PC-3 (cell line): ENCODE data around the gene RANBP3L. TPM values are rescaled to one million over a fixed set of nuclear protein-coding genes. Genes with fewer than 3 reads are reported as not detected.

Source experiments
- ATAC-seq: fragments of 200-7000 bp; cut with Tn5 transposase; 2 replicates; pipeline ENCODE4 v1.9.1; 2020; ENCODE audit warnings: mild to moderate bottlenecking, moderate library complexity
- BruUV-seq: library from RNA; stranded (reverse); fragments of 400-500 nt; replicated peaks from 2 replicates; lab custom pipeline; 2021; lab: Mats Ljungman, UMichigan
- CTCF ChIA-PET: fragments of 300-600 bp; sonication (Branson Sonifier 250); formaldehyde crosslinking; loops from one replicate; lab custom pipeline; 2022; ENCODE audit warnings: antibody characterized with exemption; lab: Charles Lee
- POLR2A ChIA-PET: fragments of 300-600 bp; sonication (Branson Sonifier 250); formaldehyde crosslinking; loops from one replicate; lab custom pipeline; 2022; ENCODE audit warnings: antibody characterized with exemption; ENCODE audit not compliant: unreplicated experiment; lab: Charles Lee
- DNase-seq: peaks from one replicate; pipeline ENCODE4 v3.0.0-alpha.2; 2015
- H2AFZ ChIP-seq: fragments of 300-600 bp; sonication (generic); 2 replicates; pipeline ENCODE4 v1.6.0; 2016; ENCODE audit warnings: antibody characterized with exemption, low read length
- H3F3A ChIP-seq: fragments of 300-600 bp; sonication (generic); one replicate; pipeline ENCODE4 v1.6.0; 2017; ENCODE audit warnings: antibody characterized with exemption, low read length, control low read depth, mild to moderate bottlenecking; ENCODE audit not compliant: unreplicated experiment
- H3K27ac ChIP-seq: fragments of 300-600 bp; sonication (generic); 2 replicates; pipeline ENCODE4 v1.5.1; 2016; ENCODE audit warnings: mild to moderate bottlenecking, low read length
- H3K27me3 ChIP-seq: fragments of 300-600 bp; sonication (generic); 2 replicates; pipeline ENCODE4 v1.6.1; 2016; ENCODE audit warnings: low read length, mixed read lengths
- H3K36me3 ChIP-seq: fragments of 300-600 bp; sonication (generic); 2 replicates; pipeline ENCODE4 v1.6.1; 2016; ENCODE audit warnings: low read depth, mixed run types, low read length, mixed read lengths
- H3K4me1 ChIP-seq: fragments of 300-600 bp; sonication (generic); 2 replicates; pipeline ENCODE4 v1.5.1; 2016; ENCODE audit warnings: low read length; ENCODE audit not compliant: insufficient read depth
- H3K4me2 ChIP-seq: fragments of 300-600 bp; sonication (generic); 2 replicates; pipeline ENCODE4 v1.6.0; 2016; ENCODE audit warnings: low read length
- H3K4me3 ChIP-seq: fragments of 300-600 bp; sonication (generic); 2 replicates; pipeline ENCODE4 v1.5.1; 2016; ENCODE audit warnings: mild to moderate bottlenecking, low read length, mixed read lengths
- H3K79me2 ChIP-seq: fragments of 300-600 bp; sonication (generic); 2 replicates; pipeline ENCODE4 v1.6.1; 2017; ENCODE audit warnings: low read length, mixed read lengths
- H3K9ac ChIP-seq: fragments of 300-600 bp; sonication (generic); 2 replicates; pipeline ENCODE4 v1.6.0; 2016; ENCODE audit warnings: mild to moderate bottlenecking, low read length
- H3K9me2 ChIP-seq: fragments of 300-600 bp; sonication (generic); replicated peaks from 2 replicates; pipeline ENCODE4 v1.6.1; 2016; ENCODE audit warnings: mixed run types, low read length, mixed read lengths
- H3K9me3 ChIP-seq: fragments of 300-600 bp; sonication (generic); 2 replicates; pipeline ENCODE4 v1.6.1; 2016; ENCODE audit warnings: low read length, mixed read lengths
- H4K20me1 ChIP-seq: fragments of 300-600 bp; sonication (generic); 2 replicates; pipeline ENCODE4 v1.6.1; 2016; ENCODE audit warnings: low read length, mixed read lengths
- EZH2 ChIP-seq: fragments of 300-600 bp; sonication (generic); IDR thresholded peaks from one replicate; pipeline ENCODE4 v1.6.1; 2017; ENCODE audit warnings: antibody characterized with exemption, mild to moderate bottlenecking, low read length; ENCODE audit not compliant: unreplicated experiment
- EZH2phosphoT487 ChIP-seq: fragments of 300-600 bp; sonication (generic); IDR thresholded peaks from 2 replicates; pipeline ENCODE4 v1.6.1; 2018; ENCODE audit warnings: mild to moderate bottlenecking, antibody characterized with exemption, low read length, borderline replicate concordance
- intact Hi-C: fragments of 100-400 bp; cut with micrococcal nuclease; formaldehyde crosslinking; loops from 2 replicates; pipeline ENCODE4 v1.9.0; 2023
- total RNA-seq: library from RNA; depleted of rRNA; stranded (reverse); fragments of >200 nt; gene quantifications from 2 replicates; pipeline ENCODE4 v1.2.3, GENCODE V29; 2014
- TF ChIP-seq, protein P1 (sequence below): fragments of 300-600 bp; sonication (generic); conservative IDR thresholded peaks from 2 replicates; pipeline ENCODE4 v1.5.1; 2017; ENCODE audit warnings: antibody characterized with exemption, low read depth, mild to moderate bottlenecking, low read length

Gene RANBP3L
- total RNA-seq, 1 experiment from 2014 or later = not detected

DNA sequence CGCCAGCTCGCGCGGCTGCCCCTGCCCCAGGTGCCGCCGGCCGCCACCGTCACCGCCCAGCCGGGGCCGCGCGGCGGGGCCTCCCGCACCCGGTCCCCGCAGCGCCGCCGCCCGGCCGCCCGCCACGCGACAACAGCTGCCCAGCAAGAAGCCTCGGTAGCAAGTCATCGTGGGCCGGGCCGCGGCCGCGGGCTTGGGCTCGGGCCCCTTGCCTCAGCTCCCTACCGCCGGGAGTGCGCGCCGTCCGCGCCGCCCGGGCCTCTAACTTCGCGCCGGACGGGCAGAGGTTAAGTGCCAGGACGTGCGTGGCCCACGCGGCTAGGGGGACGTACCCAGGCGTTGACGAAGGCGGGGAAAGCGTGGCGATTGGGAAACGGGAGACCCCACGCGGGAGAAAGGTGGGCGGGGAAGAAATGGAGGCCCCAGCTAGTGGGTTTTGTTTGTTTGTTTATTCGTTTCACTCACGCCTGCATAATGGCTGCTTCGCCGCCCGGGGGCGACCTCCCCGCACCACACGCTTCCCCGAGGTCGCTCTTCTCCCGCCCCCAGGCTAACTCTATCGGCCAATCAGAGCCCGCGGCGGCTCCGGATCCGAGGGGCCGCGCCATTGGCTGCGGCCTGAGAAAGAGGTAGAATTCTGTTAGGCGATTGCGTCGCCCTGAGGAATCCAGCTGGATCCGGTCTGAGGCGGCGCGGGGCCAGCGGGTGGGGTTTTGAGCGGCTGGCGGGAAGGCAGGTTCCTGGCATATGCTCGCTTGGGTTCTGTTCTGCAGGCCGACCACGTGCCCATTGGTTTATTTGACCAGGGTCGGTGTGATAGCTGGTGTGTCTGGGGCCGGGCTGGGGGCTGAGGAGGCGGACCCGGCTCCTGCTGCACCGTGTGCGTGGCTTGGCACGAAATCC, 59.8 kb downstream of the RANBP3L start, which contains the start of gene NADK2:
Gene NADK2, minus strand, starts transcription at position 295 of the 903 bp plus-strand sequence. Its CDS starts 127 bp downstream, at position 168.
- BruUV-seq = no TSS peak
- POLR2A ChIA-PET = interaction anchor here (0.7 kb wide), 2 partner anchors 9 to 186 kb away, joined by 3 to 4 read pairs; no protein-coding TSS in a partner anchor
- H3K4me3 ChIP-seq = peak within 1 kb of the TSS; percentile 75
- H3K9me3 ChIP-seq = no peaks in the 10 kb centered on the region
- ATAC-seq = peak; percentile 75
- peak within 1 kb of the TSS; percentile 84 for H3K9ac ChIP-seq
- no peaks in the 10 kb centered on the region for H3K36me3 ChIP-seq
- H2AFZ ChIP-seq = peak within 1 kb of the TSS; percentile 96
- H3K27me3 ChIP-seq = no peaks in the 10 kb centered on the region
- H3K4me2 ChIP-seq = peak within 1 kb of the TSS; percentile 89
- H3K79me2 ChIP-seq = peaks cover 44% of the 10 kb centered on the region
- H3K27ac ChIP-seq = peak within 1 kb of the TSS; percentile 69
- DNase-seq = peak; percentile 97
- H3F3A ChIP-seq = no peaks in the 10 kb centered on the region
- peaks cover 38% of the 10 kb centered on the region for H3K4me1 ChIP-seq
- CTCF ChIA-PET = interaction anchor here (0.5 to 2.7 kb wide), 12 partner anchors 11 to 674 kb away, joined by 3 to 18 read pairs (median 3); partner anchors contain the start of gene LMBRD2
- no peaks in the 10 kb centered on the region for H3K9me2 ChIP-seq
- TF ChIP-seq EZH2 (no peak), EZH2phosphoT487 (peak; percentile 62; the same call in 1 of the 2 replicates)
- TF ChIP-seq, protein P1, sequence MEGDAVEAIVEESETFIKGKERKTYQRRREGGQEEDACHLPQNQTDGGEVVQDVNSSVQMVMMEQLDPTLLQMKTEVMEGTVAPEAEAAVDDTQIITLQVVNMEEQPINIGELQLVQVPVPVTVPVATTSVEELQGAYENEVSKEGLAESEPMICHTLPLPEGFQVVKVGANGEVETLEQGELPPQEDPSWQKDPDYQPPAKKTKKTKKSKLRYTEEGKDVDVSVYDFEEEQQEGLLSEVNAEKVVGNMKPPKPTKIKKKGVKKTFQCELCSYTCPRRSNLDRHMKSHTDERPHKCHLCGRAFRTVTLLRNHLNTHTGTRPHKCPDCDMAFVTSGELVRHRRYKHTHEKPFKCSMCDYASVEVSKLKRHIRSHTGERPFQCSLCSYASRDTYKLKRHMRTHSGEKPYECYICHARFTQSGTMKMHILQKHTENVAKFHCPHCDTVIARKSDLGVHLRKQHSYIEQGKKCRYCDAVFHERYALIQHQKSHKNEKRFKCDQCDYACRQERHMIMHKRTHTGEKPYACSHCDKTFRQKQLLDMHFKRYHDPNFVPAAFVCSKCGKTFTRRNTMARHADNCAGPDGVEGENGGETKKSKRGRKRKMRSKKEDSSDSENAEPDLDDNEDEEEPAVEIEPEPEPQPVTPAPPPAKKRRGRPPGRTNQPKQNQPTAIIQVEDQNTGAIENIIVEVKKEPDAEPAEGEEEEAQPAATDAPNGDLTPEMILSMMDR = peak; percentile 58
- H4K20me1 ChIP-seq = no peaks in the 10 kb centered on the region
- intact Hi-C loops = loop anchor here (1.0 to 5.0 kb wide), 4 partner anchors 40 to 163 kb away; partner anchors contain the start of gene SKP2

DNA sequence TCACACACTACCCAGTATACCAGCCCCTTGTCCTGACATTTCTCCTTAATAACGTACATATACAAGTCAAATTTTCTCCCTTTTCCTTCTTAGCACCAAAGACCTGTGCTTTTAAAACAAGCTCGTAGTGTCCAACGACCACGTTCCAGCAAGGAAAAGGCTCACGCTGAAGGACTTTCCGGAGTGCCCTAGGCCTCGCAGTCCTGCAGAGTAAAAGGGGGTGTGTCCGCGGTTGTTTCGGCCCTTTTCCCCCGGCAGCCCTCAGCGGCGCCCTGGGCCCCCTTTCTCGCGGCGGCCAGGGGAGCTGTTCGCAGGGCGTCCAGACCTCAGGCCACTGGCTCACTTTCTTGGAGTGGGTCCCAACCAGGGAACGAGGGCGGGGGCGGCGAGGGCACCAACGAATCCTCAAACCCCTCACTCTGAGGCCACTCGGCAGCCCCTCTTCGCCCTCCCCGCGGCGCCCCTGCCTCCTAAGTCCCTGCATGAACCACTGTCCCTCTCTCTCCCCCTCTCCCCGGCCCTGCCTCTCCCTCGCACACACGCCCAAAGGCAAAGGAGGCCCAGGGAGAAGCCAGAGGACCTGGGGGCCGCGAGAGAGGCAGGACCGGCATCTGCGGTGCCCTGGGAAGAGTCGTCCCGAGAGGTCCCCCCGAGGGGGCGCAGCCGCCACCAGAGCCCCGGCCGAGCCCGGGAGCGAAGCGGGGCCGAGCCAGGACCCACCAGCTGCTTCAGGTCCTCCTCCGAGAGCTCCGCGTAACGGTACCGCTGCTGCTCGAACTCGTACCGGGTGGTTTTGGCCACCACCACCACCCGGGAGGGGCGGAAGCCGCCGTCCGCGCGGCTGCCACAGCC, 60.7 kb downstream of the RANBP3L start:
- Histone ChIP-seq H3K27me3 (no peaks in the 10 kb centered on the region), H3K36me3 (no peaks in the 10 kb centered on the region), H3K9me3 (no peaks in the 10 kb centered on the region), H3K4me3 (peak overlapping the region; percentile 75), H4K20me1 (no peaks in the 10 kb centered on the region), H3K9me2 (no peaks in the 10 kb centered on the region), H3F3A (no peaks in the 10 kb centered on the region), H3K9ac (peak overlapping the region; percentile 84), H3K27ac (peak overlapping the region; percentile 40), H3K4me2 (peak overlapping the region; percentile 89), H2AFZ (peak overlapping the region; percentile 70), H3K79me2 (peaks cover 53% of the 10 kb centered on the region), H3K4me1 (peaks cover 38% of the 10 kb centered on the region)
- TF ChIP-seq, protein P1 = no peak
- TF ChIP-seq EZH2 (no peak), EZH2phosphoT487 (no peak)
- ChIA-PET POLR2A (interaction anchor here (0.7 kb wide), 1 partner anchor 10 kb away, joined by 4 read pairs; no protein-coding TSS in a partner anchor), CTCF (interaction anchor here (0.5 to 2.7 kb wide), 7 partner anchors 11 to 674 kb away, joined by 3 to 18 read pairs (median 3); no protein-coding TSS in a partner anchor)
- DNase-seq = peak; percentile 61
- intact Hi-C loops = loop anchor here (2.0 to 5.0 kb wide), 3 partner anchors 39 to 162 kb away; partner anchors contain the start of gene SKP2
- no TSS peak for BruUV-seq
- peak; percentile 40 for ATAC-seq
